ENCODE data around the gene GCM1.

The GCM1 gene

GRCh38 chr6:53143710-53144109 lies 4.9 kb downstream of the GCM1 start:
- no peak for TF ChIP-seq CTCF (IDR thresholded peaks at IDR 0.05)

DNA sequence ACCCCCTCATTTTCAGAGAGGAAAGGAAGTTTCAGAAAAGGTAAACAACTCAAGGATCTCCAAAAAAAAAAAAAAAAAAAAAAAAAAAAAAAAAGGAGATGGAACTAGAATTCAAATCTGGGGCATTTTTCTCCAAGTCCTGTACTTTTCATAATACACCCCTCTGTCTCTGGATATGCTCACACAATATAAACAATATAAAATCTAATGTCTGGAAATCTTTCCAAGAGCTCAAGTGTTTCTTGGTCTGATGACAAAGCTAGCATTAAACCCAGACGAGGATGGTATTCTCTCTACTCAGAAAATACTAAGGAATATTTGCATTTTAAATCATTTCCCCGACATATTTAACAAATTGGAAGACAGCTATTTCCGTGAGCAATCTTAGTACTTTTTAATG lies 5.8 kb downstream of the GCM1 start:
- TF ChIP-seq CTCF (IDR thresholded peaks at IDR 0.05): no peak

DNA sequence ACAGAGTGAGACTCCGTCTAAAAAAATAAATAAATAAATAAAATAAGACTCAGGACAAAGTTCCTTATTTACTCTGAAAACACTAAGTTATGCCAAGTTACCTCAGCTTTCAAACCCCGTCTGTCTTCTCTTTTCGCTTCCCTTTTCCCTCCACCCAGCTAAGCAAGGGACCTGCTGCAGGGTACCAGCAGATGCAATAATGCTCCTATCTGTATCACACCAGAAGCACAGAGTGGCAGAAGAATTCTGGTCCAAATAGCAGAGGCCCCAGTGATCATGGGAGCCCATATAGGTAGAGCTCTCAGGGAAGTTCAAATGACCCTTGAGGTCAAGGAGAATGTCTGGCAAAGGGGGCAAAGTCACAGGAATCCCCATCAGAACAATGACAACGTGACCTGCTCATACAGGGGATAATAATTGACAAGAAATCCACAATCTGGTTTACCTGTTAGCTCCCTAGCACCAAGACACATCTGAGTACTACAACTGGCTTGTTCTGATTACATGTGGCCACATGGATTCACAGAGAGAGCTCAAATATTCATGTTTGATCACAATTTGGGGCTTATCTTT lies 8.7 kb downstream of the GCM1 start:
- no peak for TF ChIP-seq CTCF (IDR thresholded peaks at IDR 0.05)

DNA sequence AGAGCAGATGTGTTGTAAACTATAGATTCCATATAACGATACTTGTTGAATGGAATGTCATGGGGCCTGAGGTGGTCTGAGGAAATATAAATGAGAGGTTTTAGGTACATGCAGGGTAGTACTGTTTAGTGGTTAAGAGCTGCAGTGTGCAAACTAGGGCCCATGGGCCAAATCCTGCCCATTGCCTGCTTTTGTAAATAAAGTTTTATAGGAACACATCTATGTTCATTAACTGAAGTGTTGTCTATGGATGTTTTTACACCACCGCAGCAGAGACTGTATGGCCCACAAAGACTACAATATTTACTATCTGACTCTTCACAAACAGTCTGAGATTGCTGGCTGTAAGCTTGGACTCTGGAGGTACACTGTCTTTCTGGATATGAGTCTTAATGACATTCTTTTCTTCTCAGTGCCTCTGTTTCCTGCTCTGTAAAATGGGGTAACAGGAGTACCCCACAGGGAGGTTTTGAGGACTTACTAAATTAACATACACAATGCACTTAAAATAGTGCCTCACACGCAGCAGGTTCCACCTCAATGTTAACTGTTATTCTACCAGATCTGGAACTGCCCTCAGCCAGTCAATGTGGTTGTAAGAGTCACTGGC lies 12.5 kb downstream of the GCM1 start:
- no peak for TF ChIP-seq CTCF (IDR thresholded peaks at IDR 0.05)

DNA sequence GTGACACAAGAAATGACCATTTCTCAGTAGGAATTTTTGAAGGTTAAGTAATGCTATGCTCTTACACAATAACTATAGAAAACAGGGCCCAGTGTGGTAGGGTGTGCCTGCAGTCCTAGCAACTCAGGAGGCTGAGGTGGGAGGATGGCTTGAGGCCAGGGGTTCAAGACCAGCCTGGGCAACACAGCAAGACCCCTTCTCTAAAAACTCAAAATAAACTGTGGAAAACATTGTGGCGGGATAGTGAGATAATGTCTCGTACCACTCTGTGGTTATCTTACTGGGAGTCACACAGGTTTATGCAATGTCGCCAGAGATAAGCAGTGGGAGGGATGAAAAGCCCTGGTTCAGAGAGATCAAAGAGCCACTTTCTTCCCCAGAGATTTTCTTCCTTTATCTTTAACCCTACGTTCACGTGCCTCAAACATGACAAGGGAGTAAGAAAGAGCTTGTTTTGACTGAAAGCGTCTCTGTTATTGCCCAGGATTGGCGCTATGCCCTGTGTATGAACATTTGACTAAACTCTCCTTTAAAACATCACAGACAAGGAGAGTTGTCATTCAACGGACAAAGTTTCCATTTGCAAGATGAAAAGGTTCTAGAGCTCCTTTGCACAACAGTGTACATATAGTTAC lies 13.9 kb downstream of the GCM1 start:
- no peak for TF ChIP-seq CTCF (IDR thresholded peaks at IDR 0.05)

DNA sequence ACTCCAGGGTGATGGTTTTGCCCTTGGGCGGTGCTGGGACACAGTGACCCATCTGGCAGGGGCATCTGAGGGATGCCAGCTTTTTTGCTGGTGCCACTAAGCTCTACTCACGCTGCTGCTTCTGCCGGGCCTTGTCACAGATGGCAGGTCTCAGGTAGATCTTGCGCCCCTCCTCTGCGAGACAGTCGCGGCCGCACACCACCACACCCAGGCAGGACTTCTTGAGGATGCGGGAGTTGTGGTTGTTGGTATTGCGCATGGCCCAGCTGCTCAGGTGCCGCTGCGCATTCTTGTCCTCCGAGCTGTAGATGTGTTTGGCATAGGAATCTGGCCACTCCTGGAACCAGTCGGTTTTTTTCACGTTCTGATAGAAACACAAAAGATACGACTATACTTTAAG lies 14.7 kb downstream of the GCM1 start:
- TF ChIP-seq CTCF (IDR thresholded peaks at IDR 0.05): no peak

DNA sequence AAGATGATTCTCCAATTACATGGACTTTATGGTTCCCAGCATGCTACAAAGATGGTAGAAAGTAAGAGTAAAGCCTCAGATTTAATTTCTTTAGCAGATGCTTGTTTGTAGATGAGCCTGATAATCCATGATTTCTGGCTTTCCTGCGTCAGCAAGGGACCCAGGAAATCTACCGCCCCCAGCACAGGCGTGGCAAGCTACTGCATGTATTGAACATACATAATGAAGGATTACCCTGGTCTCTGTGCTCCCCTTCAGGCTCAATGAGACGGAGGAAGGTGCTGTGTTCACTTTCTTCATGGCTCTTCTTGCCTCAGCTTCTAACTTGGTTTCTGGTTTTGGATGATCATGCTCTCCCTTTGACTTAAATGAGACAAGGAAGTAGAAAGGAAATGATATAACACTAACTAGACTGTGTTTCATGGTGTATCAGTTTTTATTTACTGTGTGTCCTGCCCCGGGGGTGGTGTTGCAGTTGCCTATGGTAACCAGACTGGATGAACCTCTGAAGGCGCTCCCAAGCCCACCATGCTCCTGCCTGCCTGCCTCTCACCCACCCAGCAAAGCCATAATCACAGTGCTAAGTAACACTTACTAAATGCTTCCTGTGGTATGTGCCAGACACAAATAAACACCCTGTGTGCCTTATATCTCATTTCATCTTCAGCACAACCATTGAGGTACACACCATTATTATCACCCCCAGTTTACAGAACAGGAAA lies 17.9 kb downstream of the GCM1 start:
- no peak for TF ChIP-seq CTCF (IDR thresholded peaks at IDR 0.05)
